Right lobe of liver (tissue), 6 donors: ENCODE measurements around the gene GTPBP3. TPM values are rescaled to one million over a fixed set of nuclear protein-coding genes. Genes with fewer than 3 reads are reported as not detected.

Experiments
- ATAC-seq, 4 donors: fragments of 200-7000 bp; cut with Tn5 transposase; one replicate each; pipeline ENCODE4 v1.9.1; 2020; ENCODE audit warnings: mild to moderate bottlenecking in 4 of 4, moderate library complexity in 4 of 4
- DNase-seq, 3 donors: peaks; one replicate each; pipeline ENCODE4 v3.0.0-alpha.2; 2020
- H3K27ac ChIP-seq, 3 donors: fragments of 200-600 bp; one replicate each; pipeline ENCODE4 v1.8.0; 2022
- H3K27me3 ChIP-seq, 2 donors: fragments of 200-600 bp; one replicate each; pipeline ENCODE4 v1.8.0; 2022
- H3K36me3 ChIP-seq, 4 donors: fragments of 200-600 bp; sonication (generic) in 1 of 4; one replicate each; pipeline versions ENCODE4 v1.5.1 to v1.8.0; 2017 to 2022; ENCODE audit warnings: control low read depth in 1 of 4
- H3K4me1 ChIP-seq, 4 donors: fragments of 200-600 bp; sonication (generic) in 1 of 4; one replicate each; pipeline versions ENCODE4 v1.5.1 to v1.8.0; 2017 to 2022; ENCODE audit warnings: control low read depth in 1 of 4
- H3K4me3 ChIP-seq, 3 donors: fragments of 200-600 bp; one replicate each; pipeline ENCODE4 v1.8.0; 2022
- H3K9me3 ChIP-seq, 4 donors: fragments of 200-600 bp; sonication (generic) in 1 of 4; one replicate each; pipeline versions ENCODE4 v1.5.1 to v1.8.0; 2017 to 2022; ENCODE audit warnings: control low read depth in 1 of 4
- POLR2A ChIP-seq: fragments of 450-650 bp; IDR thresholded peaks from one replicate; pipeline ENCODE4 v1.6.1; 2017; ENCODE audit warnings: antibody characterized with exemption, mild to moderate bottlenecking
- WGBS: methylation state at CpG from one replicate; pipeline ENCODE4 v1.1.6; 2018; ENCODE audit warnings: low coverage, low lambda C conversion rate; ENCODE audit not compliant: insufficient coverage; ENCODE audit errors: missing lambda C conversion rate; 5-methylcytosine and 5-hydroxymethylcytosine counted together
- intact Hi-C, 2 donors: fragments of 100-400 bp; cut with DNase I; formaldehyde crosslinking; loops; one replicate each; pipeline versions ENCODE4 v1.11.2 to v1.14.1; 2022
- total RNA-seq, 6 experiments: library from RNA; depleted of rRNA in 2 of 6; stranded (reverse); fragments of >200 nt in 2 of 6; fragmentation: NEBNext Ultra II Directional in 3 of 6; extraction: Animal tissue kit (Norgen Biotek cat#: 25700) in 3 of 6; gene quantifications; one replicate each; pipeline versions ENCODE4 v1.1.0 to v1.2.4, GENCODE V29; 2016 to 2023
- TF ChIP-seq, protein P1 (sequence below), 4 donors: fragments of 200-600 bp in 3 of 4; fragments of 450-650 bp in 1 of 4; IDR thresholded peaks; one replicate each; pipeline versions ENCODE4 v1.5.1 to v1.8.0; 2016 to 2022; ENCODE audit warnings: antibody characterized with exemption in 4 of 4, mild to moderate bottlenecking in 2 of 4
- donor health status: DM: no; HTN: yes; CAD: no.
- donor health status: DM: no; HTN: no; CAD: no.
- donor health status: DM: no; HTN: no; CAD: no.
- donor health status: DM: no; HTN: yes; CAD: no.
- donor health status: DM: no; HTN: yes; CAD: no.

GTPBP3 gene
- total RNA-seq, 6 experiments from 2014 or later, result 10.3 to 23.6 (median 13.6) TPM

DNA sequence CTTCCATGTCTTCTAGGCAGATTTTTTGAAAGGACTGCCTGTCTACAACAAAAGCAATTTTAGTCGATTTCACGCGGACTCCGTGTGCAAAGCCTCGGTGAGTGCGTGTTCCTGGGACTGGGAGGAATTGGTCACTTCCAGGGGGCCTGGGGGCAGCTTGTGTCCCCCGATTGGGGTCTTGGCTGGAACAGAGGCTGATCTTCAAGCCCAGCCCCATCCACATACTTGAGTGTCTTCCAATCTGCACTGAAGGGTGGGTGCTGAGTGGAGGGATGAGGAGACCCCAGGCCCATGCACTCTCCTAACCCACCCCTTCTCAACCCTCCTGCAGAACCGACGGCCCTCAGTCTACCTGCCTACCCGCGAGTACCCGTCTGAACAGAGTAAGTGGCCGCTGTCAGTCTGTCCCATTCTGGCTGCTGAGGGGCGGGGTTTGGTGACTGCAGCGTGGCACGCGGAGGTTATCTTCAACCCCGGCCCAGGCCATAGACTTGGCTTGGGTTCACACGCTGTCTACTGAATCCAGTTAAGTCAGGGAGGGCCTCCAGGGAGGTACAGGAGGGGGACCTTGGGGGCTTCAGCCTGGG lies 23.3 kb upstream of the GTPBP3 start:
- H3K27ac ChIP-seq, result no peak overlapping the region
- no peak overlapping the region for H3K4me3 ChIP-seq
- no peaks in the 10 kb centered on the region for H3K9me3 ChIP-seq
- H3K4me1 ChIP-seq, result peaks cover 0 to 10% (median 3%) of the 10 kb centered on the region in 4 donors
- TF ChIP-seq POLR2A, result no peak
- TF ChIP-seq, protein P1, sequence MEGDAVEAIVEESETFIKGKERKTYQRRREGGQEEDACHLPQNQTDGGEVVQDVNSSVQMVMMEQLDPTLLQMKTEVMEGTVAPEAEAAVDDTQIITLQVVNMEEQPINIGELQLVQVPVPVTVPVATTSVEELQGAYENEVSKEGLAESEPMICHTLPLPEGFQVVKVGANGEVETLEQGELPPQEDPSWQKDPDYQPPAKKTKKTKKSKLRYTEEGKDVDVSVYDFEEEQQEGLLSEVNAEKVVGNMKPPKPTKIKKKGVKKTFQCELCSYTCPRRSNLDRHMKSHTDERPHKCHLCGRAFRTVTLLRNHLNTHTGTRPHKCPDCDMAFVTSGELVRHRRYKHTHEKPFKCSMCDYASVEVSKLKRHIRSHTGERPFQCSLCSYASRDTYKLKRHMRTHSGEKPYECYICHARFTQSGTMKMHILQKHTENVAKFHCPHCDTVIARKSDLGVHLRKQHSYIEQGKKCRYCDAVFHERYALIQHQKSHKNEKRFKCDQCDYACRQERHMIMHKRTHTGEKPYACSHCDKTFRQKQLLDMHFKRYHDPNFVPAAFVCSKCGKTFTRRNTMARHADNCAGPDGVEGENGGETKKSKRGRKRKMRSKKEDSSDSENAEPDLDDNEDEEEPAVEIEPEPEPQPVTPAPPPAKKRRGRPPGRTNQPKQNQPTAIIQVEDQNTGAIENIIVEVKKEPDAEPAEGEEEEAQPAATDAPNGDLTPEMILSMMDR (IDR thresholded peaks at IDR 0.05), result no peak
- intact Hi-C loops, result no loop called here
- H3K36me3 ChIP-seq, result peaks cover 0 to 24% (median 12%) of the 10 kb centered on the region in 4 donors
- 87% methylated on average over 9 of the region's 19 CpGs for WGBS
- DNase-seq (no peak), ATAC-seq (no peak)
- no peaks in the 10 kb centered on the region for H3K27me3 ChIP-seq

DNA sequence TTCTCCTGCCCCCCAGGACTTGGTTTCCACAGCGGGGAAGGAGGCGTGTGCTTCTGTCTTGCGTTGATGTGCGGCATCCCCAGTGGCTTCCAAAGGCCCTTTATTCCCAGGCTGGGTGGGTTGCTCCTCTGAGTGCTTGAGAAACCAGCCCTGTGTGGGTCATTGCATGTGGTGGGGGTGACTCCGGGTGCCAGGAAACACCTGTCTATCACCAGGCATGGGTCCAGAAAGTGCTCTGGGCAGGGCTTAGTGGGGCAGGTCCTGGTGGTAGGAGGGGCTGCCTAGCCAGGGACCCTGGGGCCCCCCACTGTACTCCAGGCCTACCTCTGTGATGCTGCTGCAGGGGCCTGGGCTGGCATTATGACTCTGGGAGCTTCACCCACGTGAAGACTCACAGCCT lies 18.4 kb upstream of the GTPBP3 start:
- Histone ChIP-seq H3K4me3 (no peak overlapping the region), H3K4me1 (no peaks in the 10 kb centered on the region), H3K27ac (no peak overlapping the region), H3K27me3 (no peaks in the 10 kb centered on the region), H3K9me3 (no peaks in the 10 kb centered on the region), H3K36me3 (peaks cover 0 to 34% (median 16%) of the 10 kb centered on the region in 4 donors)
- no peak for ATAC-seq
- 46% methylated on average over 3 of the region's 6 CpGs for WGBS
- no peak for TF ChIP-seq POLR2A
- TF ChIP-seq, protein P1 (IDR thresholded peaks at IDR 0.05), result no peak
- intact Hi-C loops, result no loop called here
- DNase-seq, result no peak

DNA sequence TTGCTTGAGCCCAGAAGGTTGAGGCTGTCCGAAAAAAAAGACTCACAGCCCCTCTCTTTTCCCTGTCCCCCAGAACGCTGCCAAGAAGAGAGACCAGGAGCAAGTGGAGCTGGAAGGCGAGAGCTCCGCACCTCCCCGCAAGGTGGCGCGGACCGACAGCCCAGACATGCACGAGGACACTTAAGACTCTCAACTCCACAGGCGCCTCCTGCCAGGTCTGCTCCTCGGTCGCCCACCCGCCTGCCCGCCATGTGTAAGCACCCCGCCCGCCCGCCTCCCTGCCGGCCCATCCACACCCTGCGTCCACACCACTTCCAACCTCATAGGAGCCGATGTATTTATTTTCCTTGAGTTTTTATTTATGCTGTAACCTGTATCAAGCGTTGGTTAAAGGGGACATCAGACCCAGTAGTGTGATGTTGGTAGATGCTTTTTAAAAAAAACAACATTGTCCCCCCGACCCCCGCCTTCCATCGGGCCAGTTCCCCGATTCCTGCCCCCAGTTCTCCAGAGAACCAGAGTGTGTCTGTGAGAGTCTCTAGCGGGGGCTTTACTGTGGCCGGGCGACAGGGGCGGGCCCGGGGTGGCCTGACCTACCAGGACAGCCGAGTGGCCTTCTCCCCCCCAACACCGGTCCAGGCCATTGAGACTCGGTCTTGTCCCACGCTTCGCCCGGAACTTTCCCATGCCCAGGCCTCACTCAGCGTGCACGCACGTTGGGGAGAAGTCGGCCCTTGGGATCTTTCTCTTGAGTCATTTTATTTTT lies 17.7 kb upstream of the GTPBP3 start:
- Histone ChIP-seq H3K27me3 (no peaks in the 10 kb centered on the region), H3K36me3 (peaks cover 0 to 27% (median 10%) of the 10 kb centered on the region in 4 donors), H3K4me1 (no peaks in the 10 kb centered on the region), H3K9me3 (no peaks in the 10 kb centered on the region), H3K27ac (no peak overlapping the region), H3K4me3 (no peak overlapping the region)
- ATAC-seq (no peak), DNase-seq (no peak)
- WGBS, result 85% methylated on average over 16 of the region's 40 CpGs
- intact Hi-C loops, result no loop called here
- TF ChIP-seq, protein P1 (IDR thresholded peaks at IDR 0.05), result no peak
- TF ChIP-seq POLR2A, result no peak

DNA sequence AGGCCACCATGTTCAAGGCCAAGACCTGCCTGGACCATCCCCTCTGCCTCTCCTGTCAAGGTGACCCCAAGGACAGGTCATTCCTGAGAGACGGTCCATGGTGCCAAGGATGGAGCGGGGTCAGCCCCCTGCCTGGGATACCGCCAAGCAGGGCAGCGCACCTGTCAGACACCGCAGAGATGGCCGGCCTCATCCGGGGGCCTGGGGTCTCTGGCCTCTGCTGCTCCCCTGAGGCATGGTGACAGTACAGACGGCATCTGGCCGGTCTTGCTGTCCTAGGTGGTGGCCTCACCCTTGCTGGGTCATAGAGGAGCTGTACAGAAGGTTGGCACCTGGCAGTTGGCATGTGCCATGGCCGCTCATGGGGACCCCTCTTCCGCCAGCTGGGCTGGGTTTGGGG lies 16.9 kb upstream of the GTPBP3 start:
- H3K27me3 ChIP-seq, result no peaks in the 10 kb centered on the region
- WGBS, result no CpG with 5 or more reads among the region's 11 CpGs
- H3K4me1 ChIP-seq, result peaks cover 0 to 5% (median 2%) of the 10 kb centered on the region in 4 donors
- H3K4me3 ChIP-seq, result no peak overlapping the region
- intact Hi-C loops, result no loop called here
- TF ChIP-seq, protein P1 (IDR thresholded peaks at IDR 0.05), result no peak
- H3K36me3 ChIP-seq, result peaks cover 0 to 23% (median 8%) of the 10 kb centered on the region in 4 donors
- H3K27ac ChIP-seq, result no peak overlapping the region
- ATAC-seq (no peak), DNase-seq (no peak)
- H3K9me3 ChIP-seq, result no peaks in the 10 kb centered on the region
